Hindlimb muscle (tissue), 1 donor: Measurements from ENCODE around the gene ANO1. TPM values are rescaled to one million over a fixed set of nuclear protein-coding genes. Genes with fewer than 3 reads are reported as not detected.

Experiments used
- DNase-seq: peaks from one replicate; pipeline ENCODE4 v3.0.0-alpha.2; 2013
- polyA plus RNA-seq: library from polyadenylated mRNA; unstranded; fragments of 120-200 nt; gene quantifications from one replicate; pipeline ENCODE4 v1.2.1, GENCODE V29; 2013; ENCODE audit not compliant: insufficient read length

Gene ANO1
- polyA plus RNA-seq, 1 donor: 5.5 TPM

DNA sequence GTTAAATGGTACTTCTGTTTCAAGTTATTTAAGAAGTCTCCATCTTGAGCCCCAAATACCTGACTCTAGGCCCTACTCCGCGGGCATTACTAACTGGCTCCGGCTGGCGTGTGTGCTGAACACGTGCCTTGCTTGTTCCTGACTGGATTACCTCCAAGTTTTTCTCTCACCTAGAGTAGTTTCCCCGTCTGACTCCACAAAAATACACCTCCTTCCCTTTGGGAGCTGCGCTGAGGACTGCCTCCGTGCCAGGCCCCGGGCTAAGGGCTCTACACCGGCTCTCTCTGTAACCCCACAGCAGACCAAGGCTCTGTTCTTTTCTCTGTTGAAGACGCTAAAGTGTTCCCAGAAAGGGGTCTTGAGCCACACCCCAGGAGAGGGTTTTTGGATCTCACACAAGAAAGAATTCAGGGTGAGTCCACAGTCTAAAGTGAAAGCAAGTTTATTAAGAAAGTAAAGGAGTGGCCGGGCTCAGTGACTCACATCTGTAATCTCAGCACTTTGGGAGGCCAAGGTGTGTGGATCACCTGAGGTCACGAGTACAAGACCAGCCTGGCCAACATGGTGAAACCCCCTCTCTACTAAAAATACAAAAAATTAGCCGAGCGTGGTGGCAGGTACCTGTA is 61.8 kb downstream of the ANO1 start:
- DNase-seq: no peak

DNA sequence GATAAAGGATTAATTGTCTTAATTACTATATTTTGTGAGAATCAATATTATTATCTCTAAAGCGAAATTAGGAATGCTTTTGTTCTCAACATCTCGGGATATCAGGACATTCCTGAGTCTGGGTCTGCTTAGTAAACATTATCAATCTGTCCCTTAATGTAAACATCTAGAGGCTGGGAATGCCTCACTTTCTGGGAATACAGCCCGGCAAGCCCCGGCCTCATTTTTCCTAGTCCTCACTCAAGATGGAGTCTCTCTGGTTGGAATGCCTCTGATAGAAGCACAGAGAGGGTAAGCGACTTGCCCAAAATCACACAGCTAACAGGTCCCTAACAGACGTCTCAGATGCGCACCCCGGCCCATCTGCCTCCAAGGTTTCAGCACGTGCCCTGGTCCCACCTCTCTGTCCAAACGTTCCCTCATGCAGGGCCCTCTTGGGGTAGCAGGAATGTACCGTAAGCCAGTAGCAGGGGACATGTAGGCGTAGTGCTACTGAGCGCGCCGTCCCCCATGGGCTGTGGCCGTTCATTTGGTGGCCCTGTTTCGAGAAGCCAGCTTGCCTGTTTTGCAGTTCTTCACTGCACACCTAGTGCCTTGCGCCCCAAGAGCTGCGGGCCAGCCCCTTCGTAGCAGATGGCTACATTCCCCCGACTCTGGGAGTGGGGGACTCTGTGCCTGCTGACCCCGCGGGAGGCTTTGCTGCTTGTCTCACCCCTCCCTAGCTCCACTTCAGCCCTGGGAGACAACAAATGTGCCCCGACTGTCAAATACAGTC is 62.8 kb downstream of the ANO1 start:
- no peak for DNase-seq

DNA sequence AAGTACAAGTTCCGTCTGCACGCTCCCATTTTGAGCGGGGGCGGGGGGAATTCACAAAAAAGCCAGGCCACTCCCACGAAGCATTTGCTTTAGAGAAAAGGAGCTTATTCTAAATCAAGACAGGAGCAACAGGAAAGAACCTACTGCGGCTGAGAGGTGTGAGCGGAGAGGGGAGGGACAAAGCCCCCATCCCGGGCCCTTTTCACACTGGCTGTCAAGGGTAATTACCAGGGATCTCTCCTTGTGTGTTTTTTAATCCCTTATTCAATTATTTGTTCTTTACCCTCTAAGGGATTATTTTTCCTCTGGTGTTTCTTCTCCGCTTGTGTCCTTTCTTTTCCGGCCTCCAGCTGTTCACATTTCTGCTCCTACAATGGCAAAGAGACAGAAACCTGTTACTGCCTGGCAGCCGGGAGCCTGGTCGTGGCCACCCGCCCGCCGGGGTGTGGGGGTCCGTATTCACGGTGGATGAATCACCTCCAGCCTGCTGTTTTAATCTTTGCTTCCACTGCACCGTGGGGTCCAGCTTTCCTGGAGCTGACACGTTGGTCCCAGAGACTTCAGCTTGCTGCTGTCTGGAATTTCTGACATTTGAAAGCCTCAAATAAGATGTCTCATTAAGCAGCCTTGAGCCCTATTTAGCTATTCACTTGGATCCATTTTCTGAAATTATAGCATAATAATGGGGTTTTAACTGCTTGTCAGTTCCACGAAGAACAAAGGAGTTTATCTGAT is 63.5 kb downstream of the ANO1 start:
- DNase-seq: no peak

DNA sequence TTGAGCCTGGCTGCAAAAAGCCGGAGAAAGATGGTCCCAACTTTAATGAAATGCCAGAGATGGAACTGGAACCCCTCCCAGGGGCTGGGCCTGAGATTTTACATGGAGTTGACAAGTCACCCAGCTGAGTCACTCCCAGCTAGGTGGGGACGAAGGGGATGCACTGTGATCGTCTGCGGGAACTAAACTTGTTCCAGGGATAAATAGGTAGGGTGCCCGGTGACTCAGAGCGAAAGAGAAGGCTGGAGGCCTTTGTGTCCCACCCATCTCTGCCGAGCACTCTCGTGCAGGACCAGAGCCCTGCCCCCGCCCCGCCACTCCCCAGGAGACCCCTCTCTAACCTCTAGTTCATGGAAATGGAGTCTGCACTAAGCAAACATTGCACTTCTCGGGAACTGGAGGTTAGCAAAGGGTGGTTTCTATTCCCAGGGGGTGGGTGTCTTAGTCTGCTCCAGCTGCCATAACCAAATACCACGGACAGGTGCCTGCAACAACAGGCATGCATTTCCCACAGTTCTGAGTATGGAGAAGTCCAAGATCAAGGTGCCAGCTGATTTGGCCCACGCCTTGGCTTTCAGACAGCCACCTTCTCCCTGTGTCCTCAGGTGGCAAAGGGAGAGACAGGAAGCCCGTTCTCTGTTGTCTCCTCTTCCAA is 64.2 kb downstream of the ANO1 start:
- no peak for DNase-seq

- no peak for DNase-seq
These were observed 66.1 kb downstream of the ANO1 start for GRCh38 chr11:70144262-70144661.

DNA sequence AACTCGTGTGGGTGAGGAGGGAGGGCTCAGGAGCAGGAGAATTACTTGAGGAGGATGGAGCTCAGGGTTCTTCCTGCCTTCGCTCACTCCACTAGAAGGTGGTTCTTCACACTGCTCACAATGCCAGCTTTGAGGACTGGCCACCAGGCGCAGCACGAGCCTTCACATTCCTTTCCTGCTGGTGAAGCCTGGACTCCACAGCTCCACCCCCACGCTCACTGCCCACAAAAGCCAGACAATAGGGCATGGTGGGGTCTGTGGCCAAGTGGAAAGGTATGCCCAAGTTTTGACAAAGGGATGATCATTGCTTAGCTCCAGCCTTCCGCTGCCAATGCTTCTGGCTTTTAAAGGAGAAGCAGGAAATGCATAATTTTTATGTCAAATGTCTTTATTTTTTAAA is 67.0 kb downstream of the ANO1 start:
- no peak for DNase-seq

DNA sequence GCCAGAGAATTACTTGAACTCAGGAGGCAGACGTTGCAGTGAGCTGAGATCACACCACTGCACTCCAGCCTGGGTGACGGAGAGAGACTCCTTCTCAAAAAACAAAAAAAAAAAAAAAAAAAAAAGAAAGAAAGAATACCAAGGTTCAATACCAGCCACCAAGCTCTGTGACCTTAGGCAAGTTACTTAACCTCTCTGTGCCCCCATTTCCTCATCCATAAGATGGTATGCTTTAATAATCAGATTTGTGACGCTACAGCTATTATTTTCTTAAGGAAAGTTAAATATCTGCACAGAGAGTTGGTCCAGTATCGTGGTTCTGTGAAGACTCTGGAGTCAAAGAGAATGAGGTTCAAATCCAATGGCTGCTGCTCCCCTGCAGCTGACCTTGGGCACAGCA is 67.7 kb downstream of the ANO1 start:
- no peak for DNase-seq

- no peak for DNase-seq
These were observed 68.2 kb downstream of the ANO1 start for GRCh38 chr11:70146299-70146698.

DNA sequence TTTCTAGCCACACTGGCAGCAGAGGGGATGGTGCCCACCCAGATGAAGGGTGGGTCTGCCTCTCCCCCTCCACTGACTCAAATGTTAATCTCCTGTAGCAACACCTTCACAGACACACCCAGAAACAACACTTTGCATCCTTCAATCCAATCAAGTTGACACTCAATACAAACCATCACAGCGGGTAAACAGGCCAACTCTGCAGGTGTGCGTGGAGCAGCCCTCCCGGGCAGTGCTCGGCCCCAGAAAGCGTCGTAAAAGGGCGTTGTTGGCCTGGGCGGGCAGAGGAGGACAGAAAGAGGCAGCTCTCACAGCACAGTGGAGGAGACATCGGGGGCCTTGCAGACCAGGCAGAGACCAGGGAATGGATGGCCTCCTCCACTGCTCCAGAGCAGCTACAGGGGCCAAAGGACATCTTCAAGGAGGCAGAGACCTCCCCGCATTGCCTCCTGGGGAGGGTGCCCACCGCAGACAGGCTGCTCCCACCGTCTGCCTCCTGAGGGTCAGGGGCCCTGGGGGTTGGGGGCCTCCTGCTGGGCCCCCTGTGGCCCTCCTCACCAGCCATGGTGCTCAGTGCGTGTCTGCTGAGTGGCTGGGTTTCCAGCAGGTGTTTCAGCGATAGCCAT is 68.9 kb downstream of the ANO1 start:
- DNase-seq: no peak

DNA sequence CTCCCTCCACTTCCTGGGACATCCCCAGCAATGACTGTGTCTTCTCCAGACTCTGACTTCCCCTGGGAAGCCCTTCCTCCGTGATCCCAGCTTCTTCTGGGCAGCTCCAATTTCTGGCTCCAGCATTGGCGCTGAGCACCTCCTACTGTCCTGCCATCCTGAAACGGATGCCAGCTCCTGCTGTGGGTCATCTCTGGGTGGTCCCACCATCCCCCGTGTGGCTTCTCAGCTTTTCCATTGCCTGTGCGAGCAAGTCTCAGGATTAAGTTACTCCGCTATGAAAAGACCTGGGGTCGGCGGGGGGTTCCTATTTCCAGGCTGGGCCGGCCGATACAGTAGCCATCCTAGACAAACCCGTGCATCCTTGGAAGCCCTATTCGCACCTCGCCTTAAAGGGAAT is 69.6 kb downstream of the ANO1 start:
- DNase-seq: no peak

- no peak for DNase-seq
These were observed 73.6 kb downstream of the ANO1 start for GRCh38 chr11:70151671-70152070.

DNA sequence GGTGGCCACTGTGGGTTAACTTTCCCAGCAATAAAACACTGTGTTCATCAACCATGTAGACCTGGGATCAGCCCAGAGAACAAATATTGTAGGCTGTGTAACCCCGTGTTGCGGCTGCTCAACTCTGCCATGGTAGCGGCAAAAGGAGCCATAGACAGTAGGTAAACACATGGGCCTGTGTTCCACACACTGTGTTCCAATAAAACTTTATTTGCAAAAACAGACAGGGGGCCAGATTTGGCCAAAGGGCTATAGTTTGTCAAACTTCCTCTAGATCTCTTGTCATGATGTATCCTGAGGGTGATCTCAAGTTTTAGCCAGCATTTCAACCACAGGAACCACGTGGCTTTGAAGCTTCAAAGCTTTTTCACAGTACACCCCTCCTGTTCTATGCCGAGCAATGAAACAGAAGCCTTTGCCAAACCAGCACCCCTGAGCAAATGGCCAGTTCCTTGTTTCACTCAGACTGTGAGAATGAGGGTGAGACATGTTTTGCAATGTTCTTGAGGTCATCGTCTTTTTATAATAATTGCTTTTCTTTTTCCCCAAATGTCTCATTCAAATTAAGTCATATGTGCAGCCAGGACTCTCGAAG is 75.1 kb downstream of the ANO1 start:
- DNase-seq: no peak

DNA sequence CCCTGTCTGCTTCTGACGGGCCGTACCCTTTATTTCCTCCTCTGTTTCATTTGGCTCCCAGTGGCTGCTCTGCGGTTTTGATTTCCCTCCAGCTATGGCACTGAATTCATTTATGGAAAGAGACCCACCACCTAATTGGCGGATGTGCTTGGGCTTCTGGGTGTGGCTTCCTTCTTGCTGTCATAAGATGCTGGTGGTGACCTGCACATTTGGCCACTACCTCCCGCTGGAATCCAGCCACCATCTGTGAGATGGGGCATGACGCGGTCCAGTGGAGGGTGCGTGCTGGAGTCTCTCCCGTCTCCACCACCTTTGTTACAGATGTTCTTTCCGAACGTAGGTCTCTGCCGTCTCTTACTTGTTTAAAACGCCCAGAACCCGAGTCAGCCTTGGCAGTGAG is 77.3 kb downstream of the ANO1 start:
- no peak for DNase-seq

DNA sequence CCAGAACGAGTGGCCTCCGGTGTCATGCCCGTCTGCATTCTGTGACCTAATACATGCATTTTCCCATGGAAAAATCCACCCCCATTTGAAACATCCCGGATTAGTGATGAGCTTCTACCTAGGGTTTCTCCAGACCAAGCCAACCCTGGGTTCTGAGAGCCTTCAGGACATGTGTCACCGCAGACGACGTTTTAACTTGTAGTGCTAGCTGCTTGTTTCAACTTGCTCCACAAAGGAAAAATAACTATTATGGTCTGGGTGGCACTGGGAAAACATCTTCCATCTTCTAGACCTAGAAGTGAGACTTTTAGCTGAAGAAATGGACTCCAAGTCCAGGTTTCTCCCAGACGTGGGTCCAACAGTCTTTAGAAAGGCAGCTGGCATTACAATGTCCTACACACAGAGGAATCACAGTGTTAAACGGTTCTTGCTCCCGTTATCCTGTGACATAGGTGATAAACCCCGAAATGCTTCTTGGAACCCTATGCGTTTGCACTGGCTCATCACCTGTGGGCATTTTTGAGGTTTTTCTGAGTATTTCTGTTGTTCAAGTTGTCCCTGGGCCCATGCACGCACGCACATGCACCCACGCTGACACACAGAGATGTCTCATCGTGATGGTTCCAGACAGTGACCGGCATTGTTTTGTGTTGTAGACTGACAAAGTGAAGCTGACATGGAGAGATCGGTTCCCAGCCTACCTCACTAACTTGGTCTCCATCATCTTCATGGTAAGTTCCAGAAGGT is 78.3 kb downstream of the ANO1 start:
- DNase-seq: no peak

GRCh38 chr11:70158201-70158600 is 80.1 kb downstream of the ANO1 start:
- DNase-seq: no peak

- DNase-seq: no peak
These were observed 80.8 kb downstream of the ANO1 start for GRCh38 chr11:70158757-70159389.

DNA sequence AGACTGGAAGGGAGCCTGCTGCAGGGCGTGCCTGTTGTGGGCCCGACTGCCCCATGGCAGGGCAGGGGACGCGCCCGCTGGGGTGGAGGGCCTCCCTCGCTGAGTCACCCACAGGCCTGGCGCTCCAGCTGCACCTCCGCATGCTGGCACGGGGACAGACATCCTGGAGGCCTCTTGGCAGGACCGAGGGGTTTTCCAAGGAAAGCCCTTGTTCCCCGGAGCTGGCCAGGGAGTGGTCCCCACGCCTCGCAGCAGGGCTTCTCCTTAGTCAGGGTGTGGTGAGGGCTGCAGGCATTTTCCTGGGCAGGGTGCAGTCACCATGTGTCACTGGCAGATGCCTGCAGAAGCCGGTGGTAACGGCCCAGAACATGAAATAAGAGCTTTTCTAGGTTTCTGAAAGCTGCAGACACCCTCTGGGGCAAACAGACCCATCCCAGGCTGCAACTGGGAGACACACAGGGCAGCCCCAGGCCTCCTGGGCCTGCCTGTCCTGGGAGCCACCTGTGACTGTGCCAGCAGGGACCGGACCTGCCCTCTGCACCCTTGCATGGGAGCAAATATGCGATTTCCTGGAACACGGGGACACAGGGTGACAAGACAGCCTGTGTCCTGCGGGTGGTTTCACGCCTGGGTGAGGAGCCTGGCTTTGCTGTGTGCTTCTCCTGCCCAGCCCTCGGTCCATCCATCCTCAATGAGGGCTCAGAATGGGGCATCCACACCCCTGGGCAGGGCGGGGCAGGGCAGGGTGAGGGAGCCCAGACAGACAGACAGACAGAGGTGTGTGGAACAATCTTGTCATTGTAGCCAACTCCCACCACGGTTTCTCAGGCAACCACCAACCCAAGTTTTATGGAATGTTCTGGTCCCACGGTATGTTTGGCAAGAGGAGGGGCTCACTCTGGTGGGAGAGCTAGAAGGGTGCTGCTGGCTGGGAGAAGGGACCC is 81.8 kb downstream of the ANO1 start:
- DNase-seq: no peak

DNA sequence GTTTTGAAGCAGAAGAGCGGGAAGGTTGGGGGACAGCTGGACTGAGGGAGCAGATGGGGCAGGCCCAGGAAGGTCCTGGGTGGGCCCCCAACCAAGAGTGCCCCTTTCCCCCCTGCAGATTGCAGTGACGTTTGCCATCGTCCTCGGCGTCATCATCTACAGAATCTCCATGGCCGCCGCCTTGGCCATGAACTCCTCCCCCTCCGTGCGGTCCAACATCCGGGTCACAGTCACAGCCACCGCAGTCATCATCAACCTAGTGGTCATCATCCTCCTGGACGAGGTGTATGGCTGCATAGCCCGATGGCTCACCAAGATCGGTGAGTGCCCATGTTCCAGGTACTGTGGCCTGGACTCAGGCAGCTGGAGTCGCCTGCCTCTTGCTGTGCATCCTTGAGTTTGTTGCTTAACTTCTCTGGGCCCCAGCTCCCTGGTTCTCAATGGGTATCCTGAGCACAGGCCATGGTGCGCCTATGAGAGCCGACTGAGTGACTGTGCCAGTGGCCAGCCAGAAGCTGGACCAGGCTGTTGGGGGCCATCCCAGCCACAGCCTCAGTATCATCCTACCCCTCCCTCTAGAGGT is 83.0 kb downstream of the ANO1 start:
- DNase-seq: no peak

- DNase-seq: no peak
These were observed 86.6 kb downstream of the ANO1 start for GRCh38 chr11:70164705-70165104.

DNA sequence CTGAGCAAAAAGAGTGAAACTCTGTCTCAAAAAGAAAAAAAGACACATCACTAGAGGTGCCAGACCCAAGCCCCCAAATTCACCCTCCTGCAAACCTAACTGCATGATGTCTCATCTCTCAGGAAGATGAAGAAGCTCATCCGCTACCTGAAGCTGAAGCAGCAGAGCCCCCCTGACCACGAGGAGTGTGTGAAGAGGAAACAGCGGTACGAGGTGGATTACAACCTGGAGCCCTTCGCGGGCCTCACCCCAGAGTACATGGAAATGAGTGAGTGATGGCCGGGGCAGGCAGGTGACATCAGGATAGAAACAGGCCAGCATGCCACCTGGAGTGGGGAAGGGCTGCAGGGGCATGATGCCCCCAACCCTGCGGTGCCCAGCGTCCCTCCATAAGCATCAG is 89.0 kb downstream of the ANO1 start:
- no peak for DNase-seq
